Measurements from ENCODE around the gene DIP2B. TPM values are rescaled to one million over a fixed set of nuclear protein-coding genes. Genes with fewer than 3 reads are reported as not detected.

The DIP2B gene
- total RNA-seq, 1 experiment from 2014 or later: 33.9 TPM

- no peak for DNase-seq (ENCODE audit: low read depth)
These were observed 68.5 kb downstream of the DIP2B start for GRCh38 chr12:50573271-50573670.

DNA sequence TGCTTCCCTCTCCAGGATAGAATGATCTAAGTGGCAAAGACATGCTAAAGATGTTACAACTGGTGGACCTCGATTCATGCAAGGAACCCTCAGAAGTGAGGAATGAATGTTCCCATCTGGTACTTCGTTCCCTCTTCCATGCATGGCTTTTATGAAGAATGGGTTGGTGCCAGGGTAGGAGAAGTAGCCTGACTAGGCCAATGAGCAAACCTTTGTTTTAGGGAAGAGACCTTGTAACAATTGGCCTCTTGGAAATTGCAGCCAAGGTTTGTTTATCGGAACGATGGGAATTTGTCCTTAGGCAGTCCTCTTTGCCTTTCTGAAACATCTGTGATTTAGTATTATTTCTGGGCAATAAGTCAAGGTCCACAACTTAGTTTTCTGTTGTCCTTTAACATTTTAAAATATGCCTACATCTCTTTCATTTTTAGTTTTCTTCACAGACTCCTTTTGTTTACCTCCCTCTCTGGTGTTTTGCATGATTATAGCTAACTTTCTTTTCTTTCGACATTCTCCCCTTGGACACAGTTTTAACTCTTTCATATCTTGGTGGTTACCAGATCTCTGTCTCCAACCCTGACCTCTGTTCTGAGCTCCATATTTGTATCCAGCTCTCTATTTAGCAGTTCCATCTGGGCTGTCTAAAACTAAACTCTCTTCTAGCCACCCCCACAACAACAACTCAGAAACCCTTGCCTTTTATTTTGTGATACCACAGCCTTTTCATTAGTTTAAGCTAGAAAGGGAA, 70.0 kb downstream of the DIP2B start:
- no peak for DNase-seq (ENCODE audit: low read depth)

DNA sequence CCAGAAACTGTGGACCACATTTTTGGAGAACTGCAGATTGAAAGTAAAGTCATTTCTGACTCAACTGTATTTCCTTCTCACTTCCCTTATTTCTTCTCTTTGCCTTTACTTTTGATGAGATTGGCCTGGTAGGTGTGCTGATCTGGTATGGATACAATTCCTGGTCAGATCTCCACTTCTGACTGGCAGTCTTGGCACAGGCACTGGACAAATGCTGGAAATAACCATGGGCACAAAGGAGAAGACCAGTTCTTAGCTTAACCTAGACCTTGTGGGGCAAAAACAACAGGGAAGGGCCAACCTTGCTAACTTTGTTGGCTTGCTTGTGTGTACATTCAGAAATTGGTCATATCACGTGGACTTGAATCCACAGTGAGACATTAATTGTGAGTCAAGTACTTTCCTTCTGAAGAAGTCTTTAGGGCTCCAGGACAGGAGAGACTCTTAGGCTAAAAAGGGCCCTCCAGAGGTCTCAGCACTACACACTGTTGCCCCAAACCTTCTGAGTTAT, 75.0 kb downstream of the DIP2B start:
- peak; percentile 71 for DNase-seq (ENCODE audit: low read depth)

GRCh38 chr12:50580436-50580835, 75.7 kb downstream of the DIP2B start:
- DNase-seq (ENCODE audit: low read depth): no peak

DNA sequence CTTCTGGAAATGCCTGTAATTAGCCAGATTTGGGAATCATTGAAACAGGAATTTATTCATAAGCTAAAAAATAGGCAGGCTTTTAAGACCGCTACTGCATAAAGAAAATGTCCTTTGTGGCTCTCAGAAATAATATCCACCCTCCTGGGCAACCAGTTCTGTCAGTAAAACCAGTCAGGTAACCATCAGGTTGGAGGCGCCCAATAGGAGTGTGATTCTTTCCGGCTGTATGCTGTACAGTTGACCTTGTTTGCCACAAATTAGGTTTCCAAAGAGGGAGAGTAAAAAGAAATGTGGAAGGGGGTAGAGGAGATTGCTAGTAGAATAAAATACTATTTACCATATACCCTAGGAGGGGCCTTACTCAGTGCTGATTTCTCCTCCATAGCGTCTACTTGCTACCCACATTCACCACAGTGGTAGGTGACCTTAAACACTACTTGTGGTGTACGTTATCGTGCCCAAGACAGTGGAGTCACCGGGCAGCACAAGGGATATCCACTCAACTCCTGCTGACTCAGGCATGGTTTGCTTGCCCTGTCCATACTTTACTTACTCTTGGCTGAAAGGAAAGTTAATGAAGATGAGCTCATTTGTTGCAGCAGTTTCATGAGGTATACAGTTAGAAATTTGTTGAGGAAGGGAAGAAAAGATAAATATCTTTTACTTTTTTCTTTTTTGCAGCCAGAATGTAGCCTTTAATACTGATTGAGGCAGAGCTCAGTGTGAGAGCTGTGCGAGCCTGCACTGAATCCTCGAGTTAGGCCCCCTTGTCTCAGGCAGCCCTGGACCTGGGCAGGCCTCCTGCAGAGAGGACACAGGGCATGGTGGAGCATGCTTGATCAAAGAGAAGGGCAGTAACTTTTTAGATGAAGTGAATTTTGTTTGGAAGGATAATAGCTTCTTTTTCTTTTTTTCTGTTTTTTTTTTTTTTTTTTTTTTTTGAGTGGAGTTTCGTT, 76.7 kb downstream of the DIP2B start:
- DNase-seq (ENCODE audit: low read depth): peak; percentile 89

DNA sequence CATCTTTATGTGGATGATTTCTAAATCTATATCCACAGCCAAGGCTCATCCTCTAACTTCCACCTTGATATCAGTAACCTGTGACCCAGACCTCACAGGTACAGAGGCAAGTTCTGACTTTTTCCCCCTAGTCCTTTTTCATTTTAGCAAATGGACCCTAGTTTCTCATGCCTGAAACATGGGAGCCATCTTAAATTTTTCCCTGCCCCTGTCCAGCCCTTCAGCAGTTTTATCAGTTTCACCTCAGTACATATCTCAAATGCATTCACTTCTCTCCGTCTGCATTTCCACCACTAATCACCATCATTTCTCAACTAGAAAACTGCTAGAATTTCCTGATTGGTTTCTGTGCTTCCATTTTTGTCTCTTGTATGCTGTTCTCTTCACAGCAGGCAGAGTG, 79.3 kb downstream of the DIP2B start:
- DNase-seq (ENCODE audit: low read depth): no peak

GRCh38 chr12:50589650-50590435, 85.1 kb downstream of the DIP2B start:
- DNase-seq (ENCODE audit: low read depth): peak; percentile 93

GRCh38 chr12:50590869-50591268, 86.1 kb downstream of the DIP2B start:
- DNase-seq (ENCODE audit: low read depth): no peak

- DNase-seq (ENCODE audit: low read depth): no peak
These were observed 90.9 kb downstream of the DIP2B start for GRCh38 chr12:50595667-50596066.

- peak; percentile 93 for DNase-seq (ENCODE audit: low read depth)
These were observed 92.7 kb downstream of the DIP2B start for GRCh38 chr12:50597200-50598195.

DNA sequence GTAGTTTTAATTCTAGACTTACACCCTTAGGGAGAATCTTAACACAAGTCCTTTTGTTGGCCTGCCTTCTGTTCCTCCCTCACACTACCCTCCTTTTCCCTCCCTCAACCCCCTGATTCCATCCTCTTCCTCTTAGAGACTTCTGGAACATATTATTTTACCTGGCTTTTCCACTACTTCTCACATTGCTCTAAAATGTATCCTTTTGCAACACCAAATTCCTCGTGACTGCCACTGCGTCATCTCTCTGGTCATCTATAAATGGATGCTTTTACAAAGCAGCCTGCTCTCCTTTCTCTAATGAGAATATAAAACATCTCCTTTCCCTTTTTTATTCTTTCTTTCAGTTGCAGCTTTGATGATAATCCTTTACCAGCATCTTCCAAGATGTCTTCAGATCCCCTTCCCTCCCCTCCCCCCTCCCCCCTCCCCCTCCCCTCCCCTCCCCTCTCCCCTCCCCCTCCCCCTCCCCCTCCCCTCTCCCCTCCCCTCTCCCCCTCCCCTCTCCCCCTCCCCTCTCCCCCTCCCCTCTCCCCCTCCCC, 93.6 kb downstream of the DIP2B start:
- DNase-seq (ENCODE audit: low read depth): no peak

DNA sequence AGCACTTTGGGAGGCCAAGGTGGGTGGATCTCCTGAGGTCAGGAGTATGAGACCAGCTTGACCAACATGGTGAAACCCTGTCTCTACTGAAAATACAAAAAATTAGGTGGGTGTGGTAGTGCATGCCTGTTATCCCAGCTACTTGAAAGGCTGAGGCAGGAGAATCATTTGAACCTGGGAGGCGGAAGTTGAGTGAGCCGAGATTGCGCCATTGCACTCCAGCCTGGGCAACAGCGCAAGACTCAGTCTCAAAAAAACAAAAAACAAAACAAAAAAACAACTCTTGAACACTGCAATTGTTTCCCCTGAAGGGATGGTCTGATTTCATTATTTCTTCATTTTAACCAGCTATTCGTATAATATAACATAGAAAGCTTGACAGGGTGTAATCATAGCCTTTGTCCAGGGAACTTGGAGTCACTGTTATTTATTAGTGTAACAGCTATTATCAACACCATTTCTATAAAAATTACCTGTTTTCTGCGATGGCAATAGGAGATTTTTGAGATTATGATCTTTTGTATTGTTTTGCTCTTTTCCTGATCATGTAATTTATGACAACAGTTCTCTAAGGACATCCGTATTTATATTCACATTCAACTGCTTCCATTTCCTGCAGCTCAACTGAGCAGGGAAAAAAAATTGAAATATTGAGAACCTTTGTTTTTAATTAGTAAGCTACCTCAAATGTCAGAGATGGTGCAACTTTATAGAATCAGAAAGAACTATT, 94.7 kb downstream of the DIP2B start:
- no peak for DNase-seq (ENCODE audit: low read depth)

- no peak for DNase-seq (ENCODE audit: low read depth)
These were observed 95.6 kb downstream of the DIP2B start for GRCh38 chr12:50600364-50600763.

- no peak for DNase-seq (ENCODE audit: low read depth)
These were observed 99.2 kb downstream of the DIP2B start for GRCh38 chr12:50603817-50604639.

GRCh38 chr12:50604640-50604920, 99.8 kb downstream of the DIP2B start:
- DNase-seq (ENCODE audit: low read depth): no peak

GRCh38 chr12:50606675-50607375, 102.0 kb downstream of the DIP2B start:
- DNase-seq (ENCODE audit: low read depth): no peak

DNA sequence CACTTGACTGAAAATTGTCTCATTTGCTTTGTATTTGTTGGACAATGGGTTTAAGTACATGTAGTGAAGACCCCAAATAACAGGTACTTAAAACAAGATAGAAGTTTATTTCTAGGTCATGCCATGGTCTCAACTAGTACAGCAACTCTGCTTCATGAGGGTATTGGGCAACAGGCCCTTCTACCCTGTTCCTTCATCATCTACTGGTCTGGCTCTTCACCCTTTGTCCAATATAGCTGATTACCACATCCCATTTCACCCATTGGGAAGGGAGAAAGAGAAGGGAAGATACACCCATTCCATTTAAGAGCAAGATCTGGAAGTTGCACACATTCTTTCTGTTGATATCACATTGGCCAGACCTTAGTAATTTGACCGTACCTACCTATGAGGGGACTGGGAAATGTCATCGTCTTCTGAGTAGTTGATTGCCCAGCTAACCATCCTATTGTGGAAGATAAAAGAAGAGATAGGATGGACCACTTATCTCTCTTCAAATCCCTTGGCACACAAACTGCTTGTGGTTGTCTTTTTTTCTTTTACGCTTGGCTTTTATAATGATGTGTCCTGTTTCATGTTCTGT, 104.6 kb downstream of the DIP2B start:
- DNase-seq (ENCODE audit: low read depth): no peak

- DNase-seq (ENCODE audit: low read depth): no peak
These were observed 105.4 kb downstream of the DIP2B start for GRCh38 chr12:50610171-50610570.
